ENCODE measurements around the gene SCUBE1. TPM values are rescaled to one million over a fixed set of nuclear protein-coding genes. Genes with fewer than 3 reads are reported as not detected.

The SCUBE1 gene
- total and polyA plus RNA-seq, 10 of the 15 experiments (the other 5 are each of a cell fraction or from before 2014, with no cell fraction given), result not detected

DNA sequence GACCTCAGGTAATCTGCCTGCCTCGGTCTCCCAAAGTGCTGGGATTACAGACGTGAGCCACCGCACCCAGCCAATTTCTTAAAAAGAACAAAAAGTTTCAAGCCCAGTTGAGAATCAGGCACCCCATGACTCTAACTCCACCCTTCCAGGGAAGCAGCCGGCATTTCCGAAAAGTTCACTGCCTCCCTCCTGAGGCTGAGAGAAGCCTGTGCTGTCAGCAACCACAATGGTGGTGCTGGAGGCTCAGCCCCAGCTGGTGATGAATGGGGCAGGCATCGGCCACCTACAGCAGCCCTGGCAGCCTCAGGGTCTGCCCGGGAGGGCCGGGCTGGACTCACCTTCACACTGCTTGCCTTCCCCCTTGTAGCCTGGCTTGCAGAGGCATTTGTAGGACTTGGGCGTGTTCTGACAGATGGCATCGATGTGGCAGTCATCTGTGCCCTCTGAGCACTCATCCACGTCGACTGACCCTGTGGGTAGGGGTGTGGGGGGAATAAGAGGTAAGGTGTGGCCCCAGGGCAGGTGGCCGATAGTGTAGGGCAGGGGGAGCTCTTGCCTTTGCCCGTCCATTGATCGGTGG, 4.3 kb downstream of the SCUBE1 start:
- Histone ChIP-seq H3K36me3 (ENCODE audit: control insufficient read depth in 2 of 2, insufficient read depth in 2 of 2, low read length in 1 of 2) (no peaks in the 10 kb centered on the region), H3K9ac (ENCODE audit: control insufficient read depth, insufficient read depth, low read length) (no peak overlapping the region), H2AFZ (ENCODE audit: control insufficient read depth, low read depth, low read length) (no peak overlapping the region), H3K9me3 (replicated peaks; ENCODE audit: control insufficient read depth, insufficient read depth, low read length) (no peaks in the 10 kb centered on the region), H3K79me2 (ENCODE audit: control insufficient read depth, insufficient read depth, low read length) (no peaks in the 10 kb centered on the region), H3K27me3 (replicated peaks in 1 of 2; ENCODE audit: control insufficient read depth in 2 of 2, insufficient read depth in 2 of 2, low read length in 1 of 2) (peaks cover 4 to 8% of the 10 kb centered on the region in 2 experiments; a peak in 3 of 4 replicates), H3K4me2 (ENCODE audit: control insufficient read depth, insufficient read depth) (no peak overlapping the region), H3K27ac (ENCODE audit: control insufficient read depth, insufficient read depth) (no peak overlapping the region), H3K4me1 (ENCODE audit: control insufficient read depth, insufficient read depth, low read length) (no peaks in the 10 kb centered on the region), H4K20me1 (ENCODE audit: control insufficient read depth, insufficient read depth) (no peaks in the 10 kb centered on the region), H3K4me3 (no peak overlapping the region)
- ChIA-PET CTCF (no interaction called here), RAD21 (ENCODE audit: unreplicated experiment) (no interaction called here), SMC1A (ENCODE audit: uncharacterized antibody, unreplicated experiment) (interaction anchor here (0.9 kb wide), 1 partner anchor 109 kb away, joined by 3 read pairs; no protein-coding TSS in a partner anchor), POLR2A (no interaction called here)
- intact Hi-C loops (cut with micrococcal nuclease; ENCODE audit: unreplicated experiment) (no loop called here), in situ Hi-C loops (cut with MboI) (no loop called here)
- no peak for ATAC-seq
- no peak for DNase-seq (ENCODE audit: low read depth, low spot score)
- no peak for FAIRE-seq
- BruUV-seq (replicated peaks), result no TSS peak
- 49% methylated on average over 15 of the region's 15 CpGs for whole genome bisulfite sequencing (ENCODE audit: insufficient coverage, insufficient replicate concordance, low lambda C conversion rate, missing lambda C conversion rate)
- TF ChIP-seq JUNB (IDR thresholded peaks at IDR 0.05) (no peak), PML (IDR thresholded peaks at IDR 0.05; ENCODE audit: low read length) (no peak), SKIL (IDR thresholded peaks at IDR 0.05; ENCODE audit: low read depth, poor library complexity, severe bottlenecking) (no peak), RB1 (IDR thresholded peaks at IDR 0.05; ENCODE audit: borderline replicate concordance) (no peak), HDGF (IDR thresholded peaks at IDR 0.05) (no peak), MXI1 (IDR thresholded peaks at IDR 0.05; ENCODE audit: low read depth, low read length) (no peak), SRF (IDR thresholded peaks at IDR 0.05; ENCODE audit: low read depth in 2 of 2, low read length in 2 of 2) (no peak), SMAD5 (IDR thresholded peaks at IDR 0.05; ENCODE audit: low read depth) (no peak), ETV6 (conservative IDR thresholded peaks at IDR 0.05 in 1 of 2, IDR thresholded peaks at IDR 0.05 in 1 of 2; ENCODE audit: borderline replicate concordance in 1 of 2, low read depth in 1 of 2) (no peak), PBX3 (IDR thresholded peaks at IDR 0.05; ENCODE audit: insufficient replicate concordance, low read depth, low read length) (no peak), SPI1 (IDR thresholded peaks at IDR 0.05; ENCODE audit: borderline replicate concordance, insufficient read depth, low read depth, low read length) (no peak), CHD2 (IDR thresholded peaks at IDR 0.05; ENCODE audit: borderline replicate concordance, low read depth, low read length) (no peak), SREBF1 (IDR thresholded peaks at IDR 0.05; ENCODE audit: low read length) (no peak), ATF2 (IDR thresholded peaks at IDR 0.05; ENCODE audit: low read length) (no peak), CREM (IDR thresholded peaks at IDR 0.05; ENCODE audit: low read depth) (no peak), EP300 (IDR thresholded peaks at IDR 0.05; ENCODE audit: borderline replicate concordance in 1 of 2, control insufficient read depth in 1 of 2, low read depth in 2 of 2, low read length in 2 of 2) (no peak), WRNIP1 (IDR thresholded peaks at IDR 0.05; ENCODE audit: borderline replicate concordance, low read depth, low read length) (no peak)
- TF ChIP-seq, protein P1, sequence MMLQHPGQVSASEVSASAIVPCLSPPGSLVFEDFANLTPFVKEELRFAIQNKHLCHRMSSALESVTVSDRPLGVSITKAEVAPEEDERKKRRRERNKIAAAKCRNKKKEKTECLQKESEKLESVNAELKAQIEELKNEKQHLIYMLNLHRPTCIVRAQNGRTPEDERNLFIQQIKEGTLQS (IDR thresholded peaks at IDR 0.05; ENCODE audit: borderline replicate concordance, extremely low read depth, low read depth, low read length), result no peak

Data from GM12878 (cell line).